ENCODE results near the gene GLDN.

Gene GLDN

GRCh38 chr15:51348688-51349087 is 7.2 kb downstream of the GLDN start:
- no peak for TF ChIP-seq Cebpa-rat (IDR thresholded peaks at IDR 0.05)
- no peaks in the 10 kb centered on the region for H3K27me3 ChIP-seq
- no peaks in the 10 kb centered on the region for H4K20me1 ChIP-seq
- H3K9me3 ChIP-seq (replicated peaks in 1 of 11), result no peaks in the 10 kb centered on the region
- H3K36me3 ChIP-seq, result no peaks in the 10 kb centered on the region
- H3K4me2 ChIP-seq, result peak overlapping the region; percentile 51 to 77 (median 63)
- H3K4me3 ChIP-seq, result peak overlapping the region in 1 of 10 experiments; percentile 12; a peak in 1 of 20 replicates
- no peak overlapping the region for H3K9ac ChIP-seq
- no peak overlapping the region for H3K27ac ChIP-seq
- peaks cover 7 to 30% (median 19%) of the 10 kb centered on the region in 10 experiments for H3K4me1 ChIP-seq

DNA sequence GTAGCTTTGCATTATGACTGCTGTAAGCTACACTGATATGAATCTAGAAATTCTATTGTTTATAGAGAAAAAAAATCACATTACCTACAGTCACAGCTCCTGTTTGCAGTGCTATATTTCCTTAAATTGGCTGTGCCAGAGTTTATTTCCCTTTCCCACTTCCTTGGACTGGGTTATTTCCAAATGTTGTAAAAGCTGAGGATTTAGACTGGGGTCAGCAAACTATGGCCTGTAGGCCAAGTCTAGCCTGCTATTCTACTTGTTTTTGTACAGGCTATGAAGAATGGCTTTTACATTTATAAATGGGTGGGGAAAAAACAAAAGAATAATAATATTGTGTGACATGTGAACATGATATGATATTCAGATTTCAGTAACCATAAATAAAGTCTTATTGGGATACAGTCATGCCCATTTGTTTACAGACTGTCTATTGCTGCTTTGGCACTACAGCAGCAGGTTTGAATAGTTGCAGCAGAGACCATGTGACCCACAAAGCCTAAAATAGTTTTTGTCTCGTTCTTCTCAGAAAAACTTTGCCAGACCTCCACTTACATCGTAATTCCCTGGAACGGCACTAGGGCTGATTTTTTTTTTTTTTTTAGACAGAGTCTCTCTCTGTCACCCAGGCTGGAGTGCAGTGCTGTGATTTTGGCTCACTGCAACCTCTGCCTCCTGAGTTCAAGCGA is 7.8 kb downstream of the GLDN start:
- Histone ChIP-seq H3K9ac (no peak overlapping the region), H3K36me3 (no peaks in the 10 kb centered on the region), H4K20me1 (no peaks in the 10 kb centered on the region), H3K4me3 (no peak overlapping the region), H3K4me1 (peaks cover 7 to 29% (median 19%) of the 10 kb centered on the region in 10 experiments), H3K27ac (no peak overlapping the region), H3K27me3 (no peaks in the 10 kb centered on the region), H3K9me3 (replicated peaks in 1 of 11) (no peaks in the 10 kb centered on the region), H3K4me2 (peak overlapping the region; percentile 51 to 77 (median 63))
- TF ChIP-seq Cebpa-rat (IDR thresholded peaks at IDR 0.05), result no peak

- Histone ChIP-seq H3K27ac (no peak overlapping the region), H3K27me3 (no peaks in the 10 kb centered on the region), H3K9me3 (replicated peaks in 1 of 11) (peaks cover 0 to under 1% (median 0%) of the 10 kb centered on the region in 11 experiments; a peak in 1 of 22 replicates), H3K4me2 (no peak overlapping the region), H3K9ac (no peak overlapping the region), H3K4me1 (peaks cover 7 to 29% (median 25%) of the 10 kb centered on the region in 10 experiments), H4K20me1 (no peaks in the 10 kb centered on the region), H3K36me3 (no peaks in the 10 kb centered on the region), H3K4me3 (no peak overlapping the region)
- TF ChIP-seq Cebpa-rat (IDR thresholded peaks at IDR 0.05), result no peak
These were observed 9.3 kb downstream of the GLDN start for GRCh38 chr15:51350723-51351122.

GRCh38 chr15:51353976-51354375 is 12.5 kb downstream of the GLDN start:
- no peak overlapping the region for H3K9ac ChIP-seq
- no peaks in the 10 kb centered on the region for H4K20me1 ChIP-seq
- H3K4me3 ChIP-seq, result no peak overlapping the region
- peaks cover 3 to 18% (median 13%) of the 10 kb centered on the region in 10 experiments for H3K4me1 ChIP-seq
- no peak for TF ChIP-seq Cebpa-rat (IDR thresholded peaks at IDR 0.05)
- peak overlapping the region in 1 of 11 experiments; percentile 54; a peak in 1 of 22 replicates for H3K4me2 ChIP-seq
- H3K27ac ChIP-seq, result no peak overlapping the region
- H3K36me3 ChIP-seq, result no peaks in the 10 kb centered on the region
- H3K9me3 ChIP-seq (replicated peaks in 1 of 11), result peaks cover 0 to 14% (median 6%) of the 10 kb centered on the region in 11 experiments; a peak in 8 of 22 replicates
- H3K27me3 ChIP-seq, result no peaks in the 10 kb centered on the region

GRCh38 chr15:51355096-51355495 is 13.6 kb downstream of the GLDN start:
- H3K27me3 ChIP-seq, result no peaks in the 10 kb centered on the region
- H4K20me1 ChIP-seq, result no peaks in the 10 kb centered on the region
- H3K9ac ChIP-seq, result no peak overlapping the region
- no peaks in the 10 kb centered on the region for H3K36me3 ChIP-seq
- H3K27ac ChIP-seq, result no peak overlapping the region
- peaks cover 0 to 14% (median 6%) of the 10 kb centered on the region in 11 experiments; a peak in 8 of 22 replicates for H3K9me3 ChIP-seq (replicated peaks in 1 of 11)
- H3K4me2 ChIP-seq, result peak overlapping the region in 3 of 11 experiments; percentile 13 to 54 (median 50); a peak in 7 of 22 replicates
- H3K4me1 ChIP-seq, result peaks cover 0 to 11% (median 3%) of the 10 kb centered on the region in 10 experiments; a peak in 8 of 20 replicates
- no peak for TF ChIP-seq Cebpa-rat (IDR thresholded peaks at IDR 0.05)
- H3K4me3 ChIP-seq, result no peak overlapping the region

- Histone ChIP-seq H3K9ac (no peak overlapping the region), H3K27me3 (no peaks in the 10 kb centered on the region), H3K9me3 (replicated peaks in 1 of 11) (peaks cover 0 to 14% (median 6%) of the 10 kb centered on the region in 11 experiments; a peak in 8 of 22 replicates), H3K36me3 (no peaks in the 10 kb centered on the region), H3K27ac (no peak overlapping the region), H4K20me1 (no peaks in the 10 kb centered on the region), H3K4me3 (no peak overlapping the region), H3K4me2 (no peak overlapping the region), H3K4me1 (peaks cover 0 to 11% (median 0%) of the 10 kb centered on the region in 10 experiments; a peak in 5 of 20 replicates)
- TF ChIP-seq Cebpa-rat (IDR thresholded peaks at IDR 0.05), result no peak
These were observed 14.7 kb downstream of the GLDN start for GRCh38 chr15:51356147-51356546.

DNA sequence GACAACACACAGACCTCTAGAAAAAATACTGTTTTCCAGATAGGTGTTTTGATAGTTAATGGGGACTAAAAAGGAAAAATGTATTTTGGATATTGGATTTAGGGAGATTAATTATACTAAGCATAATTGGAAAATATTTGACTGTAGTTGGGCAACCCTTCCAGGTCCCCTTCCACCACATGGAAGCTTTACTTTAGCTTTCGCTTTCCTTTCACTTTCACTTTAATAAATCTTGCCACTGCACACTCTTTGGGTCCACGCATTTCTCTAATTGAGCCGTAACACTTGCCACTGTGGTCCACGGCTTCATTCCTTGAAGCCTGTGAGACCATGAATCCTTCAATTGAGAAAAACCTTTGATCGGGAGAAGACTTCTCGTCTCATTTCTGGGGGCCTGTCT is 15.5 kb downstream of the GLDN start:
- Histone ChIP-seq H3K9me3 (replicated peaks in 1 of 11) (peaks cover 0 to 14% (median 6%) of the 10 kb centered on the region in 11 experiments; a peak in 8 of 22 replicates), H3K27ac (no peak overlapping the region), H4K20me1 (no peaks in the 10 kb centered on the region), H3K27me3 (no peaks in the 10 kb centered on the region), H3K36me3 (no peaks in the 10 kb centered on the region), H3K4me1 (peaks cover 0 to 11% (median 0%) of the 10 kb centered on the region in 10 experiments; a peak in 5 of 20 replicates), H3K9ac (no peak overlapping the region), H3K4me3 (no peak overlapping the region), H3K4me2 (peak overlapping the region in 1 of 11 experiments; percentile 21; a peak in 2 of 22 replicates)
- no peak for TF ChIP-seq Cebpa-rat (IDR thresholded peaks at IDR 0.05)

GRCh38 chr15:51359981-51360380 is 18.5 kb downstream of the GLDN start:
- H3K4me2 ChIP-seq, result no peak overlapping the region
- H3K27me3 ChIP-seq, result no peaks in the 10 kb centered on the region
- no peaks in the 10 kb centered on the region for H3K36me3 ChIP-seq
- TF ChIP-seq Cebpa-rat (IDR thresholded peaks at IDR 0.05), result no peak
- H3K4me1 ChIP-seq, result peaks cover 0 to 6% (median 3%) of the 10 kb centered on the region in 10 experiments; a peak in 8 of 20 replicates
- no peak overlapping the region for H3K4me3 ChIP-seq
- peaks cover 0 to 14% (median 6%) of the 10 kb centered on the region in 11 experiments; a peak in 8 of 22 replicates for H3K9me3 ChIP-seq (replicated peaks in 1 of 11)
- no peak overlapping the region for H3K9ac ChIP-seq
- no peaks in the 10 kb centered on the region for H4K20me1 ChIP-seq
- H3K27ac ChIP-seq, result no peak overlapping the region

DNA sequence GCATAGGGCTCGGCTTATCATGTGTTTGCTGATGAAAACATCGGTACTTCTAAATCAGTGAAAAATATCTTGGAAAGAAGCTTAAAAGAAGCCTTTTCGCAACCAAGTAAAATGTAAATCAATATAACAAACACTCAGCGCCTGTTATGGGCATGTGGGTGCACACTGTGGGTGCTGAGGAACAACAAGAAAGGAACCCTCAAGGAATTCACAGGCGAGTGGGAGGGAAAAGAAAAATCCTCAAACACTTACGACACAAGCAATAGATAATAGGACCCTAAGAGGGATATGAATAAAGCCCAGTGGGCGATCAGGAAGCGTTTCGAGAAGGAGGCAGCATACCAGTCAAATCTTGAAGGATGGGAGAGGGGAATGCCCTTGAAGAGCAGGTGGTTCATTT is 21.9 kb downstream of the GLDN start:
- peaks cover 0 to 6% (median 0%) of the 10 kb centered on the region in 10 experiments; a peak in 3 of 20 replicates for H3K4me1 ChIP-seq
- H3K4me3 ChIP-seq, result no peak overlapping the region
- H4K20me1 ChIP-seq, result no peaks in the 10 kb centered on the region
- H3K27me3 ChIP-seq, result no peaks in the 10 kb centered on the region
- H3K27ac ChIP-seq, result no peak overlapping the region
- peaks cover 0 to 1% (median 0%) of the 10 kb centered on the region in 11 experiments; a peak in 1 of 22 replicates for H3K9me3 ChIP-seq (replicated peaks in 1 of 11)
- H3K9ac ChIP-seq, result no peak overlapping the region
- no peak for TF ChIP-seq Cebpa-rat (IDR thresholded peaks at IDR 0.05)
- H3K4me2 ChIP-seq, result no peak overlapping the region
- H3K36me3 ChIP-seq, result no peaks in the 10 kb centered on the region
